ENCODE measurements around the gene HES1.

The HES1 gene

GRCh38 chr3:194099215-194099614, 36.7 kb upstream of the HES1 start:
- TF ChIP-seq Cebpa-rat (IDR thresholded peaks at IDR 0.05) = no peak
- no peaks in the 10 kb centered on the region for H4K20me1 ChIP-seq
- peaks cover 46 to 79% (median 65%) of the 10 kb centered on the region in 10 experiments for H3K4me1 ChIP-seq
- no peak overlapping the region; a peak in 1 of 22 replicates for H3K27ac ChIP-seq
- no peaks in the 10 kb centered on the region; a peak in 1 of 22 replicates for H3K27me3 ChIP-seq
- no peak overlapping the region for H3K4me3 ChIP-seq
- no peaks in the 10 kb centered on the region for H3K9me3 ChIP-seq (replicated peaks in 1 of 11)
- peak overlapping the region in 9 of 11 experiments; percentile 52 to 83 (median 73); a peak in 18 of 22 replicates for H3K4me2 ChIP-seq
- no peak overlapping the region for H3K9ac ChIP-seq
- no peaks in the 10 kb centered on the region for H3K36me3 ChIP-seq

- no peak overlapping the region for H3K27ac ChIP-seq
- H3K9me3 ChIP-seq (replicated peaks in 1 of 11) = no peaks in the 10 kb centered on the region
- peak overlapping the region in 8 of 11 experiments; percentile 2 to 35 (median 26); a peak in 10 of 22 replicates for H3K4me2 ChIP-seq
Measured at GRCh38 chr3:194100856-194101390, 35.0 kb upstream of the HES1 start.

GRCh38 chr3:194101592-194102432, 34.1 kb upstream of the HES1 start:
- Histone ChIP-seq H3K36me3 (no peaks in the 10 kb centered on the region), H3K4me2 (peak overlapping the region in 9 of 11 experiments; percentile 2 to 35 (median 28); a peak in 12 of 22 replicates), H3K27me3 (no peaks in the 10 kb centered on the region; a peak in 1 of 22 replicates), H3K9ac (no peak overlapping the region), H3K4me1 (peaks cover 47 to 75% (median 67%) of the 10 kb centered on the region in 10 experiments), H3K27ac (no peak overlapping the region), H3K9me3 (replicated peaks in 1 of 11) (no peaks in the 10 kb centered on the region), H4K20me1 (no peaks in the 10 kb centered on the region), H3K4me3 (no peak overlapping the region)
- TF ChIP-seq Cebpa-rat (IDR thresholded peaks at IDR 0.05) = no peak

More at GRCh38 chr3:194100856-194101390, 35.0 kb upstream of the HES1 start:
- H3K36me3 ChIP-seq = no peaks in the 10 kb centered on the region
- H3K9ac ChIP-seq = no peak overlapping the region
- no peak overlapping the region for H3K4me3 ChIP-seq
- no peaks in the 10 kb centered on the region for H4K20me1 ChIP-seq
- H3K27me3 ChIP-seq = no peaks in the 10 kb centered on the region; a peak in 1 of 22 replicates
- no peak for TF ChIP-seq Cebpa-rat (IDR thresholded peaks at IDR 0.05)
- H3K4me1 ChIP-seq = peaks cover 50 to 79% (median 70%) of the 10 kb centered on the region in 10 experiments

GRCh38 chr3:194102436-194102835, 33.5 kb upstream of the HES1 start:
- no peaks in the 10 kb centered on the region; a peak in 1 of 22 replicates for H3K27me3 ChIP-seq
- no peak overlapping the region for H3K9ac ChIP-seq
- peaks cover 41 to 69% (median 61%) of the 10 kb centered on the region in 10 experiments for H3K4me1 ChIP-seq
- H4K20me1 ChIP-seq = no peaks in the 10 kb centered on the region
- H3K4me3 ChIP-seq = no peak overlapping the region
- no peaks in the 10 kb centered on the region for H3K9me3 ChIP-seq (replicated peaks in 1 of 11)
- peak overlapping the region in 1 of 11 experiments; percentile 35; a peak in 2 of 22 replicates for H3K4me2 ChIP-seq
- no peaks in the 10 kb centered on the region for H3K36me3 ChIP-seq
- H3K27ac ChIP-seq = no peak overlapping the region
- no peak for TF ChIP-seq Cebpa-rat (IDR thresholded peaks at IDR 0.05)

- Histone ChIP-seq H3K9ac (no peak overlapping the region), H4K20me1 (no peaks in the 10 kb centered on the region), H3K36me3 (no peaks in the 10 kb centered on the region), H3K27me3 (no peaks in the 10 kb centered on the region), H3K4me3 (no peak overlapping the region), H3K9me3 (replicated peaks in 1 of 11) (no peaks in the 10 kb centered on the region), H3K27ac (peak overlapping the region in 2 of 11 experiments; percentile 47 to 54; a peak in 3 of 22 replicates), H3K4me2 (peak overlapping the region in 10 of 11 experiments; percentile 73 to 88 (median 83); a peak in 18 of 22 replicates), H3K4me1 (peaks cover 30 to 58% (median 51%) of the 10 kb centered on the region in 10 experiments)
- no peak for TF ChIP-seq Cebpa-rat (IDR thresholded peaks at IDR 0.05)
Measured at GRCh38 chr3:194103505-194103904, 32.4 kb upstream of the HES1 start.

- Histone ChIP-seq H3K9ac (peak overlapping the region in 7 of 11 experiments; percentile 6 to 58 (median 20); a peak in 11 of 22 replicates), H3K27me3 (no peaks in the 10 kb centered on the region), H3K4me2 (peak overlapping the region; percentile 73 to 88 (median 83)), H3K27ac (peak overlapping the region in 8 of 11 experiments; percentile 14 to 65 (median 44); a peak in 15 of 22 replicates), H4K20me1 (no peaks in the 10 kb centered on the region), H3K4me1 (peaks cover 28 to 51% (median 44%) of the 10 kb centered on the region in 10 experiments), H3K4me3 (no peak overlapping the region), H3K36me3 (no peaks in the 10 kb centered on the region), H3K9me3 (replicated peaks in 1 of 11) (no peaks in the 10 kb centered on the region)
- TF ChIP-seq Cebpa-rat (IDR thresholded peaks at IDR 0.05) = no peak
Measured at GRCh38 chr3:194103983-194104751, 31.8 kb upstream of the HES1 start.

GRCh38 chr3:194105292-194105691, 30.7 kb upstream of the HES1 start:
- Histone ChIP-seq H3K27me3 (no peaks in the 10 kb centered on the region), H3K4me2 (peak overlapping the region in 10 of 11 experiments; percentile 73 to 88 (median 83); a peak in 19 of 22 replicates)

GRCh38 chr3:194107107-194107506, 28.8 kb upstream of the HES1 start:
- TF ChIP-seq Cebpa-rat (IDR thresholded peaks at IDR 0.05) = no peak
- Histone ChIP-seq H3K4me3 (no peak overlapping the region), H3K36me3 (no peaks in the 10 kb centered on the region), H3K27ac (no peak overlapping the region), H3K4me2 (0 out of 22 replicates have a peak overlapping the region, but pooled peaks of 1 of the 11 experiments have one; percentile 7), H4K20me1 (no peaks in the 10 kb centered on the region), H3K4me1 (peaks cover 29 to 38% (median 34%) of the 10 kb centered on the region in 10 experiments), H3K9ac (no peak overlapping the region), H3K27me3 (no peaks in the 10 kb centered on the region), H3K9me3 (replicated peaks in 1 of 11) (no peaks in the 10 kb centered on the region)

More at GRCh38 chr3:194105292-194105691, 30.7 kb upstream of the HES1 start:
- Histone ChIP-seq H3K27ac (no peak overlapping the region; a peak in 1 of 22 replicates), H3K36me3 (no peaks in the 10 kb centered on the region), H3K4me3 (no peak overlapping the region), H3K9ac (no peak overlapping the region), H4K20me1 (no peaks in the 10 kb centered on the region), H3K4me1 (peaks cover 31 to 49% (median 44%) of the 10 kb centered on the region in 10 experiments), H3K9me3 (replicated peaks in 1 of 11) (no peaks in the 10 kb centered on the region)
- TF ChIP-seq Cebpa-rat (IDR thresholded peaks at IDR 0.05) = no peak
